GM12801 (cell line): Measurements from ENCODE around the gene PARVB.

Experiments used
- CTCF ChIP-seq: IDR thresholded peaks from one replicate; pipeline ENCODE4 v1.5.1; 2011; ENCODE audit warnings: control low read depth; ENCODE audit not compliant: insufficient read length; ENCODE audit errors: extremely low read depth

The PARVB gene

GRCh38 chr22:44199866-44200265 lies 175.8 kb downstream of the PARVB start:
- no peak for TF ChIP-seq CTCF

GRCh38 chr22:44200451-44200850 lies 176.3 kb downstream of the PARVB start:
- no peak for TF ChIP-seq CTCF

- TF ChIP-seq CTCF, result no peak
Observed at GRCh38 chr22:44200855-44201550, 176.9 kb downstream of the PARVB start.

- no peak for TF ChIP-seq CTCF
Observed at GRCh38 chr22:44201665-44202064, 177.6 kb downstream of the PARVB start.

- no peak for TF ChIP-seq CTCF
Observed at GRCh38 chr22:44202261-44202789, 178.2 kb downstream of the PARVB start.

GRCh38 chr22:44203203-44203602 lies 179.1 kb downstream of the PARVB start:
- no peak for TF ChIP-seq CTCF

GRCh38 chr22:44204739-44205515 lies 180.8 kb downstream of the PARVB start:
- TF ChIP-seq CTCF, result no peak
